Measurements from ENCODE around the gene SND1.

GRCh38 chr7:128112781-128113221, 460.8 kb downstream of the SND1 start:
- TF ChIP-seq CTCF (conservative IDR thresholded peaks at IDR 0.05 in 1 of 2, IDR thresholded peaks at IDR 0.05 in 1 of 2; ENCODE audit: low read depth in 1 of 2, low read length in 2 of 2) (no peak), EZH2 (IDR thresholded peaks at IDR 0.05; ENCODE audit: low read length, missing control alignments) (no peak)
